LNCAP (cell line): Measurements from ENCODE around the gene SRRM5.

Experiments
- TF ChIP-seq, protein P1 (sequence below): fragments of 450-650 bp; IDR thresholded peaks from 2 replicates; pipeline ENCODE4 v1.5.1; 2017; ENCODE audit warnings: mild to moderate bottlenecking

Gene SRRM5

DNA sequence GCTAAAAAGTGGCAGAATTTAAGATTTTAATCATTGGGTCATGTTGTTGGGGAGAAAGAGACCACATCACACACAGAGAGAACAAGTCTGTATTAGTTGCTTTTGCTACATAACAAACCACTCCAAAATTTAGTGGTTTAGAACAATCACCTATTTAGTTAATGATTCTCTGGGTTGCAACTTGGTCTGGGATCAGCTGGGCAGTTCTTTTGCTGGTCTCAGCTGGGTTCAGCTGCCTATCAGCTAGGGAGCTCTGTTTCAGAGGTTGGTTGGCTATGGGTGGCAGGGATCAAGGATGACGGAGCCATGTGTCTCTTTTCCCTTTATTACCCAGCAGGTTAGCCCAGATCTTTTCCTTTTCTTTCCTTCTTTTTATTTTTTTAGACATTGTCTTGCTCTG is 27.4 kb upstream of the SRRM5 start:
- TF ChIP-seq, protein P1, sequence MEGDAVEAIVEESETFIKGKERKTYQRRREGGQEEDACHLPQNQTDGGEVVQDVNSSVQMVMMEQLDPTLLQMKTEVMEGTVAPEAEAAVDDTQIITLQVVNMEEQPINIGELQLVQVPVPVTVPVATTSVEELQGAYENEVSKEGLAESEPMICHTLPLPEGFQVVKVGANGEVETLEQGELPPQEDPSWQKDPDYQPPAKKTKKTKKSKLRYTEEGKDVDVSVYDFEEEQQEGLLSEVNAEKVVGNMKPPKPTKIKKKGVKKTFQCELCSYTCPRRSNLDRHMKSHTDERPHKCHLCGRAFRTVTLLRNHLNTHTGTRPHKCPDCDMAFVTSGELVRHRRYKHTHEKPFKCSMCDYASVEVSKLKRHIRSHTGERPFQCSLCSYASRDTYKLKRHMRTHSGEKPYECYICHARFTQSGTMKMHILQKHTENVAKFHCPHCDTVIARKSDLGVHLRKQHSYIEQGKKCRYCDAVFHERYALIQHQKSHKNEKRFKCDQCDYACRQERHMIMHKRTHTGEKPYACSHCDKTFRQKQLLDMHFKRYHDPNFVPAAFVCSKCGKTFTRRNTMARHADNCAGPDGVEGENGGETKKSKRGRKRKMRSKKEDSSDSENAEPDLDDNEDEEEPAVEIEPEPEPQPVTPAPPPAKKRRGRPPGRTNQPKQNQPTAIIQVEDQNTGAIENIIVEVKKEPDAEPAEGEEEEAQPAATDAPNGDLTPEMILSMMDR: no peak

DNA sequence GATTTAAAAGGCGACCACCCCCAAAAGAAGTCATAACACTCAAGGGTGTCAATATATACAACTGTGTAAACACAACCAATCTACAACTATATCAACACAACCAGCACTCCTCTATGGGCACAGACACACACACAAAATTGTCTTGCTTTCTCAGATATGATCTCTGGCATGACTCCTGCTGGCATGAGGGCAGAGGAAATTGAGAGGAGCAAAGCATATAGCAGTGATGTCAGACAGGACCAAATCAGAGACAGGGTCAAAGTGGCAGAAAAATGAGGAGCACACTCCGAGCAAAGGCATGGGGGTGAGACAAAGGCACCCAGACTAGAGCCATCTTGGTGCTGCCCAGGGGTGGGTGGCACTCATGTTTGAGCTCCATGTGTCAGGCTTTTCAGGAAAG is 25.5 kb upstream of the SRRM5 start:
- TF ChIP-seq, protein P1: no peak

DNA sequence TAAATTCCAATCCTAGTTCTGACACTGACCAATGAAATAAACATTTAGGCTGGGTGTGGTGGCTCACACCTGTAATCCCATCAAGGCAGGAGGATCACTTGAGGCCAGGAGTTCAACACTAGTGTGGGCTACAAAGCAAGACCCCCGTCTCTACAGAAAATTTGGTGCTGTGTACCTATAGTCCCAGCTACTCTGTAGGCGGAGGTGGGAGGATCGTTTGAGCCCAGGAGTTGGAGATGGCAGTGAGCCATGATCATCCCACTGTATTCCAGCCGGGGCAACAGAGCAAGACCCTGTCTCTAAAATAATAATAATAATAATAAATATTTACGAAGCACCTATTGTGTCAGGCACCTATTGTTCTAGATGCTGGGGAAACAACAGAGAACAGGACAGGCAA is 22.6 kb upstream of the SRRM5 start:
- TF ChIP-seq, protein P1: no peak

DNA sequence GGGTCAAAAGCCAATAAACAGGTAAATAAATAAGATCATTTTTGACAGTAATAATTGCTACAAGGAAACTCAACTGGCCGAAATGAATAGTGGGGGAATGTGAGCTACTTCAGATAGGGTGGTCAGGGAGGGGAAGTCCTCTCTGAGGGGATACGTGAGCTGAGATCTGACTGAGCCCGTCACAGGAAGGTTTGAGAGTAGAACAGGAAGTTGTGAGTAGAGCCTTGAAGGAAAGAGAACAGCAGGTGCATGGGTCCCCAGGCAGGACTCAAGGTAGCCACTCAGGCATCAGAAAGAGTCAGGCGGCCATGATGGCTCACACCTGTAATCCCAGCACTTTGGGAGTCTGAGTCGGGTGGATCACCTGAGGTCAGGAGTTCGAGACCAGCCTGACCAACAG is 22.2 kb upstream of the SRRM5 start:
- TF ChIP-seq, protein P1: no peak

DNA sequence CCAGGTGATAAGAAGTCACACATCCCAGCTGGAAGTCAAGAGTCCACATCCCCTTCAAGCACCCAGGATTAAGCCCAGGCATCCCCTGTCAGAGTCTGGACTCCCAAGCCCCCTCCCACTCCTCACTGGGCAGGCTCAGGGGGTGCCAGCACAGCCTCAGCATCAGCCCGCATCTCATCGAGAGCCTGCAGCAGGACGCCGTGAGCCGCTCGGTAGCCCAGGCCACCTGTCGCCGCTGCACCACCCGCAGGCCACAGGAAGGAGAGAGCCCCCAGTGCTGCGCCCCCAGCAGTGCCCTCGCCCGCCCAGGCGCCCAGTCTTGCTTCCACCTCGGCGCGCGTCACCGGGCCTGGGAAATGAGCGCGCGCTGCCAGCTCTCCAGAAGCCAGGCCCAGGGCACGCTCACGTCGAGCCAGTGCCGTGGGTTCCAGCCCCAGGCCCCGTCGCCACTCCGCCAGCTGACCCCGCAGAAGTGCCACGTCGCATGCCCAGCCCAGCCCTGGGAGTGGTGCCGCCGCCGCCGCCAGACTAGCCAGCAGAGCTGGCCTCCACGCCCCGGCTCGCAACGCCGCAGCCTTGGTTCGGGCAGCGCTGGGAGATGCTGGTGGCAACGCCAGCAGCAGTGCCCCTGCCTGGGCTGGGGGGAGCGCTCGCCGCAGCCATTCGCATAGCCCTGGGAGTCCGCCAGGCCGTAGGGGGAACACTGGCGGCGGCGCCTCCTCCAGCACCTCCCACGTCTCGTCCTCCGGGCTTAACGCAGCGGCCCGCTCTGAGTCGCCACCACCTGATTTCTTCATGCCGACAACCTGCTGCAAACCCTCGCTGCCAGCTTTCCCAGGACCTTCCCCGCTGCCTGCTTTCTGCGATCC is 19.8 kb upstream of the SRRM5 start:
- TF ChIP-seq, protein P1: no peak

DNA sequence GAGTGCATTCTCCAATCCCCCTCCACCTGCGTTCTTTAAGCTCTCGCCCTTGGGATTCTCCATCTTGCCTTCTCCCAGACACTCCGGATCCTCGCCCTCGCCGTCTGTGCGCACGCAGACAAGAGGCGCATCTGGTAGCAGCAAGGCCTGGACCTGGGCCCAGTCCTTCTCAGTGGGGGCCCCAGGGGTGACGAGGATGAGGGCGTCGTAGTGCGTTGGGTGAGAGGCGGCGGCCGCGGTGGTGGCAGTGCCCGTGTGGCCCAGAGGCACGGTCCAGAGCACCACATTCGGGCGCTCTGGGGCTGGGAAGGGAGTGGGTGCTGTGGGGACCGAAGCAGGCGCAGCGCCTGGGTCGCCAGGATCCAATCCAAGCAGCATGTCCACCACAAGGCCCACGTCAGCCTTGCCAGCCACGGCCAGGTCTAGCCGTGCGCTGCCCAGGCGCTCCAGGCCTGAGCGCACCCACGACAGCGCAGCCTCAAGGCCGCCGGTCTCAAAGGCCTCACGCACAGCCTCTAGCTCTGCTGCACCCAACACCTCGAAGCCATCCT is 19.0 kb upstream of the SRRM5 start:
- TF ChIP-seq, protein P1: no peak

DNA sequence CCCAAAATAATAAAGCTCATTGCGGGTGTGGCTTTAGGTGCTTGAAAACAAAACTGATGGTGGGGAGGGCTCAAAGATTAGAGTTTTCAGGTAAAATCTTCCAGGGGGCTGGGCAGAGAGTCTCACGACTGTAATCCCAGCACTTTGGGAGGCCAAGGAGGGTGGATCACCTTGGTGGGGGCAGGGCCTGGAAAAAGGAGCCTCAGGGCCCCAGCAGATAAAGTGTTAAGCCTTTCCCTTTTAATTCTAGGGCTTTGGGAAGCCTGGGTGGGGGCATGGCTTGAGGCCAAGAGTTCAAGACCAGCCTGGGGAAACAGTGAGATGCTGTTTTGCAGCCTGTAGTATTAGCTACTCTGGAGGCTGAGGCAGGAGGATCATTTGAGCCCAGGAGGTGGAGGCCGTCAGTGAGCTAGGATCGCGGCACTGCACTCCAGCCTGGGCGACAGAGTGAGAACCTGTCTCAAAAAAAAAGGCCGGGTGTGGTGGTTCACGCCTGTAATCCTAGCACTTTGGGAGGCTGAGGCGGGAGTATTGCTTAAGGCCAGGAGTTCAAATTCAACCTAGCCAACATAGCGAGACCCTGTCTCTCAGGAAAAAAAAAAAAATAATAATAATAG is 17.7 kb upstream of the SRRM5 start:
- TF ChIP-seq, protein P1: no peak
